ENCODE results near the gene HCN3.

HCN3 gene

DNA sequence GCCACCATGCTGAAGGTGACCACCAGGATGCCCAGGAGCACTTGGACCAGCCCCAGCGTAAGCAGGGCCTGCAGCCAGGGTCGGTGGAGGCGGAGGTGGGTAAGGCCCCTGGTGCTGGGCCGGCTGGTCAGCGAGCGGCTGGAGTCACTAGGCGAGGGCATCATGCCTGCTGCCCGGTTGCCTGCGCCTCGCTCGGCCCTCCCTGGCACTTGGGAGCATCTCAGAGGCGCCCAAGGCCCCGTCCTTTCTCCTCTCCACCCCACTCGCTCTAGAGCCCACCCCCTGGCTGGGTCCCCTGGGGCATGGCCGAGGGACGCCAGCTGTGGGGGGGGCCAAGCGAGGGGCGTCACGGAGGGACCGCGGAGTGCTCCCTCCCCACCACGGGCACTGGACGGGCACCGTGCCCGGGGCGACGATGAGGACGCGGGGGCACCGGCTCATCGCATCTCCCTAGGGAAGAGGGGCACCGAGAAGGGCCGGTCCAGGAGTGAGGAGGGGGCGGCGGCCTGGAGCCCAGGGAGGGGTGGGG, 22.5 kb upstream of the HCN3 start:
- no peak for DNase-seq

DNA sequence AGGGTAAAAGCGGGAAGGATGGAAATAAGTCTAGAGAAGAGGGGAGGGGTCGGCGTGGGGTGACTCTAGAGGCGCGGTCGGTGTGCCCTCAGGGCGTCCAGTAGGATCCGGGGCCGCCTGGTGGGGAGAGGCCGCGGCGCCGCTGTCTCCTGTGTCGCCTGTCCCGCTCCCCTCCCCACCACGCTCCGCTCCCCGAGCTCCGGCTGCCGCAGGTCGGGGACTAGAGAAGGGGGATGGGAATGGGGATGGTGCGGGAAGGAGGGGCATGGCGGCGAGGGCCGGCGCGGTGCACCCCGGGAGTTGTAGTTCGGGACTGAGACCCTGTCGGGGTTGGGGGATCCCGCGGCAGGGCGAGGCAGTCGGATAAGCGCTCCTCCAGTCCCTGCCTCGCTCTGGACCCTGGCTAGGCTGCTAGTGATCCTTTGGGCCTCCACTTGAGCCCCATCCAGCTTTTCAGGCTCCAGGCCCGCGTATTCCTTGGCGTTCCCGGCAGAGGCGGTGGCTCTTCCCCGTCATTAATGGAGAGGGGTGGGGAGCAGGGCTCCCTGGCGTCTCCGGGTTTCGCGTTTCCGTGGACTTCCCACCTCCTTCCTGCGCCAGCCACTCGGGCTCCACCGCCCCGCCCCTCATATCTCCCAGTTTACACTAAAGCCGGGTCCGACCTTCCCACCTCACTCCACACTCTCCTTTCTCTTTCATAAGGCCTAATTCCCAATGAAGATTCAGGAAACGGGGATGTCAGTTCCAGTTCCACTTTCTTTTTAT, 21.8 kb upstream of the HCN3 start, which contains the start of gene ENTREP3:
Gene ENTREP3 (minus strand): TSS at position 241 of the 765 bp plus-strand sequence. CDS start 606 bp downstream, outside the sequence.
- DNase-seq: peak; percentile 87

DNA sequence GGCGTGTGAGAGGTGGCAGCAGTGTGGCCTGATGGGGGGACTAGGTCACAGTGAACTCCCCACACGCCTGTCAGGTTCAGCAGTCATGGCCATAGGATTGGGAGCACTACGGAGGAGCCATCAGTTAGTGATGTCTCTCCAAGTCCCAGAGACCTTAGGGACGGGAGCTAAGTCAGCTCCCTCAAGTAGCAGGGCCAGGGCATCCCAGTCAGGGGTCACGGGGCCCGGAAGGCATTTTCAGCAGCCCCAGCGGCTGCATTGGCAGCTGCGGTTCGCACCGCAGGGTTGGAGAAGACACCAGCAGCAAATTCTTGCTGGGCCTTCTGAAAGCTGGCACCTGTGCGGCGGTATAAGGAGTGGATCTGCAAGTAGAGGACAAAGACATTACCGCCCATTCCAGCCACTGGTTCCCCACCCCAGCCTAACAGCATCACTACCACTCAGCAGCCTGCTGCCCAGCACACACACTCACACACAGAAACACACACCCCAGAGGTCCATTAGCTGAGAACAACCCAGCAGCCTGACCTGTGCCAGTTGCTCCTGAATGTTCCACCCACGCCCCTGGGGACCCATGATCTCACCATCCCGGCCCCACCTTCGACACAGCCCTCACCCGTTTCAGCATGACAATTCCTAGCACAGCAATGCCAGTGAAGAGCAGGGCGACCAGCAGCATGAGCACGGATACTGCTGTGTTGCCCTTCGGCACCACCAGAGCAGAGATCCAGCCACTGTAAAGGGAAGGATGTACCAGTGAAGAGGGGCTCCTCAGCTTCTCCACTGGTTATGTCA, 21.0 kb upstream of the HCN3 start:
- no peak for DNase-seq

DNA sequence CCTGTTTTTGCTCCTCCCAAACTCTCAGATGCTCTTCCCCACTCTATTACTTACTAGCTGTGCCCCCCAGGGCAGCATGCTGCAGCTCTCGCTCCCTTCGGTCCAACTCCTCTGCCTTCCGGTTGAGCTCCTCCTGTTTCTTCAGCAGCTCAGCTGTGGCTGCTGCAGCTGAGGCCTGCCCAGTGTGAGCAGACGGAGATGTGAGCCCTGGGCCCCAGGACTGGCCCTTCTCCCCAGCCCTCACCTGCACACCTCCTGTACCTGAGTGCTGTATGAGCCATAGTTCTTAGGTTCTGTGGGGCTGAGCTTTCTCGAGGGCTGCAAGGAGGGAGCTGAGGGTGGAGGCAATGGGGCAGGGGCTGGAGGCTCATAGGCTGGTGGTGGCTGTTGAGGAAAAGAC, 17.0 kb upstream of the HCN3 start:
- no peak for DNase-seq

DNA sequence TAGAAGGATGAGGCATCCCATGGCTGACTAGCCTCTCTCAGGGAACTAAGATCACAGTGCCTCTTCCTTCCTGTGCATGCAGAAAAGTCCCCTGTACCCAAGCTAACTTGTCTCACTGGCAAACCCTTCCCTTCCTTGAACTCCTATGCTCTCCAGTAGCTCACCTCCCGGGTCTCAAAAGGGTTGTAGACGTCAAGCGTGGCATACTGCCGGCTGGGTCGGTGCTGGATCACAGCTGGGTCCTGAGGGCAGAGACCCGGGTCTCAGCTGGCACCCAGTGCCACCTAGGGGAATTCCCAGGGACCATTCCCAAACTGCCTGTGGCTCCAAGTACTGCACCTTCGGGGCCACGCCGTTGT, 15.8 kb upstream of the HCN3 start:
- DNase-seq: no peak

DNA sequence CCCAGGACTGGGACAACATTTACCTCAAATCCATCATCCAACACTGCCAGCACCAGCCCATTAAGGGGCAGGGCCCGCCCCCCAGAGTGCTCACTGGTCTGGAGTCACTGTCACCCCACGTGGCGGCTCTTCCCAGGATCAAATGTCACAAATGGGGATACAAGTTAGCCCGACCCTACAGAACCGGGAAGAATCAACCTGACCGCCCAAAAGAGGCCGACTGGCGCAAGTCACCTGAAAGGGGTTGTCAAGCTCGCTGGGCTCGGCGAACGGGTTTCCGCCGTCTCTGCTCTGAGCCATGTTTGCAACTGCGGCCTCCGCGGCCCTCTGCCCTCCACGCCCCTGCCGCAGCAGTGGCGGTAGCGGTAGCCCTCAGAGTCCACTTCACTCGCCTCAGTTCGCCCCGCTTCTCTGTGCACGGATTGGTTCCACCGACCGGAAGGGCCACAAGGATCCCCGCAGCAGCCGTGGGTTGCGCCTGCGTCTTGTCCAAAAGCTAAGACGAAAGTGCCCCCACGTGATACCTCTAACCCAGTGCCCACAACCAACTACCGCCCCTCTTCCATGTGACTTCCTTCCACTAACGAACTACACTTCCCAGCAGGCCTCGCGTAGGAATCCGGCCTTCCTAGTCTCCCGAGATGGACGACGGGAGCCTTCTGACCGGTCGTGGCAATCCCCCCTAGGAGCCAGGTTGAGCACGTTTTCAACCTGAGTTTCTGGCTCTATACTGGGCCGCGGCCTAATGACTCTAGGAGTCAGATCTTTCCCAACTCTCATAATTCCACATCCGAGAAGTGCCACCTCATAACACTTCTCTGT, 15.2 kb upstream of the HCN3 start, which contains the start of gene SCAMP3:
Gene SCAMP3 (minus strand): TSS at position 509 of the 822 bp plus-strand sequence. CDS start 209 bp downstream, at position 300.
- peak; percentile 97 for DNase-seq

DNA sequence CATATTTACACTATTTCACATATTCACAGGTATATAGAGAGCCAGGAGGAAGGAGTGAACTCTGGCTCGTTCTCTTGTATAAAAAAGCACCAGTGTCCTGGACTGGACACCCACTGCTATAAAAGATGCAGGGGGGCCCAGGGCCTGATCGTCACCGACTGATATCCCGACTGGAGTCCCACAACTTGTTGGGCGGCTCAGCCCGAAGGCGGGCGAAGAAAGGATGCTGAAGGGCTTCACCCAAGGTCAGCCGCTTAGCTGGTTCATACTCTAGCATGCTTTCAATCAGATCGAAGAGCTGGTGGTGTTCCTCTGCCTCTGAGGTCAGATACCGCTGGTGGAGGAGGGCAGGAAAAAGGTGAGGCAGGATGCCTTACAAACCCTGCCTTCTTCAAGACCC, 14.2 kb upstream of the HCN3 start:
- DNase-seq: no peak

DNA sequence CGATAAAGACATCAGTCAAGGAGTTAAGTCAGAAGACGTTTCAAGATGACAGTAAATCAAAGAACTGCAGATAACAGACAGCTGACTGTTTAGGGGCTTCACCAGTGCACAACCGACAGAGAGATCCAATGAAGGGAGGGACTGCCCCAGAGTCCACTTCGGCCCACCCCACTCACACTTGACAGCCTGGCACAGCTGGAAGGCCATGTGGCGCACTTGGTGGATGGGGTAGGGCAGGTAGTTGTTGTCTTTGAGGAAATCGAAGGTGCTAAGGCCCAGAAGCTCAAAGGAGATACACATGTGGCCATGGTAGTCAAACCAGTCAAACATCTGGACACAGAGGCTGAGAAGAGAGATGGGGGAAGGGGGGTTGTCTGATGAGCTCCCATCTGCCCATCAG, 10.7 kb upstream of the HCN3 start:
- no peak for DNase-seq

DNA sequence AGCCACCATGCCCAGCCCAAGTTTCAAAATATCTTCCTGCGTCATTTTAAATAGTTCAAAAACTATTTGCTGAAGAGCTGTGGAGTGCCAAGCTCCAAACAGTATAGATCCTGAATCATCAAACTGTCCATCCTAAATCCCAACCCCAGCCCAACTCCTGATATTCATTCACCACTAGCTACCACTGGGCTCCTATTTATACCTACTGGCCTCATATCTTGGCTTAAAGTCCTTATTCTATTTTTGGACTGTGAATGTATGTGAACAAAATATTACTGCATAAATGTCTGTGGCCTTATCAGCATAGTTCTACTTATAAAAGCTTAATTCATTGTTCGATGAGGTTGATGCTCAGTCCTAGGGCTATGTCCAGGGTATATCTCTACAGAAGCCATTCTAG, 9.9 kb upstream of the HCN3 start:
- DNase-seq: no peak

DNA sequence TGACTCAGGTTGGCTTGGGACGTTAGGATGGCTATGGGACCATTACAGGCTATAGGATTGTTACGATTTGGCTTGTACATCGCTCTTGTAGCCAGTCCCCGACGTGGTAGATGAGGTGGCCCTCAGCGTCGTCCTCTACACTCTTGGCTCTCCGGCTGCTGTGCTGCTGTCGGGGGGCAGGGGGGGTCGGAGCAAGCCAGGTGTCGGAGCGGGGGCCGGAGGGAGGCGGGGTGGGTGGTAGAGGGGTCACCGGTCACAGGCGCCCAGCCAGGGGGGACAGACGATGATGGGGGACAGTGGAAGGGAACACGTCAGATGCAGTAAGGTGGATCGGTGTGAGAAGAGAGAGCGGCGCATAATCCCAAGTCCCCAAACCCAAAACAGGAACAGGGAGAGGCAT, 8.6 kb upstream of the HCN3 start:
- DNase-seq: no peak

DNA sequence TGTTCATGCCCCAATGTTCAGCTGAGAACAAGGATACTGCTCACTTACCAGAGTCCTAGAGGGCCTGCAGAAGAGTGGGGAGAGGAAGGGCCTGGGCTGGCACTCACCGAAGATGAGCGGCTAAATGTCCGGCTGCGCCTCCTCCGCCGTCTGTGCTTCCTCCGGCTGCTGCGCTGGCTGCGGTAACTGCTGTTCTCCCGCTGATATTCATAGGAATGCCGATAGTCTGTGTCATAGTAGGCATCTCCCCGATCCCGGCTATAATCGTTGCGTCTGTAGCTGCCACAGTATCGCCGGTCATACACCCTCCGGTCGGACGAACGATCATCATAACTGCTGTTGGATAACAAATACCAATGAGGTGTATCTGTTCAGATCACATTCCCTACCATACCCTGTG, 7.9 kb upstream of the HCN3 start:
- no peak for DNase-seq

DNA sequence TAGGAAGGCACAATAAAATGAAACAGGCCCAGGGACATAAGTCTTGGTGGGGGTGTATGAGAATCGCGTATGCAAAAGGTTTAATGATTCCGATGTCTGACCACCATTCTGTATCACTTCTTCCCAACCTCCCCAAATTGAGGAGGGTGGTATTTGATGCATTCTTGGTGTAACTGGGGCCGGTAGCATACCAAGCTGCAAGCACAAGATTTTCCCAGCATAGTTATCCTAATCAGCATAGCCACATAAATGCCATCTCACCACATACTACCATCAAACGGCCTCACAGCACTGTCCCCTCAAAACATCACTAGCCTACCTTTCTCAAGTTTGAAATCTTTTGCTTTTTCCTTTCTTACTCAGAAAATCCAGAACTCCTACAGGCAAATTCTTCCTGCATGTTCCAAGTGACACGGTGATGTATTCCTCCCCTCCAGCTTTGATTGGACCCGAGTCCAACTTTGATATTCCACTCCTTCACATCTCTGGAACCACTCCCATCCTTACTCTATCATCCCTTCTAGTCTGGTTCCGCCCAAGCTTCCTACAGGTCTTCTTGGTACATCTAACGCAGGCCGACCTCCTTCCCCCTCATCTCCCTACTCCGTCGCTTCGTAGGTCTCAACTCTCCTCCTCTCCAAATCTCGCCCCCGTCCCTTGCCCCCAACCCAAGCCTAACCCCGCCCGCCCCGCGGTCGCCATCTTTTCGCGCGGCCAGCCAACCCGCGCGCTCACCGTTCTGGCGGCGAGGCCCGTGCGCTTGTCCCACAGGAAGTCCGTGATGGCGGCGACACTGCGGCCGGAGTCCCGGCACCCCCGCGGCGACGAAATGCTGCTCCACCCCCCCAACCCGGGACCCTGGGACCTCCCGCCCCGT, 4.6 kb upstream of the HCN3 start:
- DNase-seq: no peak

DNA sequence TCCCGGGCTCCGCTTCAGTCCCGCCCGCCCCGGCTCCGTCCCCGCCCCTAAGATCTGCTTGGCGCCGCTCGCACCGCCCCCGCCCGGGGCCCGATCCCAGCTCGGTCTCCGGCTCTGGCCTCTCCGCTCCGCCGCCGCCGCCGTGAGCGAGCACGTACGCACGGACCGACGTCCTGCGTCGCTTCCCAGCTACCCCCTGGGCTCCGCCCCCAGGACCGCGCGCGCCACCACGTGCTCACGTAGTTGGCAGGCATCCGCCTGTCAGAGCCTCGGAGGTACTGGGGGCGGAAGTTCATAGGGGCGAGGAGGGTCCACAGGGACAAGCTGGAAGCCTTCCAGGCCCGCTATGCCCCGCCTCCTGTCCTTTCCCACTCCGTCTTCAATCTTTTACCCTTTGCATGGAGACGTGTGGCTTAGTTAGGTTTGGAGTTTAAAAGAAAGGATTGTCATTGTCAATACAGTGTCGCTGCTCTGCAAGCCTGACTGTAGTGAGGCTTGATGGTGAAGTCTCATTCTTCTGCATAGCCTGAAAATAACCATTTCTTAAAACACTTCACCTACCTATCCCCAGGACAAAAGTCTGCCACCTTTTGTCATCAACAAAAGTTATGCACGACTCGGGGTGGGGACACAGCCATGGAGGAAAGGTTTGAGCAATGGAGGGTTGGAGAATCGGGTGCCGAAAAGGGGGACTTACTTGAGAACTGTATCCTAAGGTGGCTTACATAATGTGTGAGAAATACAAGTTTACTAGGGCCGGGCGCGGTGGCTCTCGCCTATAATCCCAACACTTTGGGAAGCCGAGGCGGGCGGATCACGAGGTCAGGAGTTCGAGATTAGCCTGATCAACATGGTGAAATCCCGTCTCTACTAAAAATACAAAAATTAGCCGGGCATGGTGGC, 3.7 kb upstream of the HCN3 start, which contains the start of gene CLK2:
Gene CLK2 (minus strand): TSS at position 162 of the 903 bp plus-strand sequence. CDS start 2,527 bp downstream, outside the sequence.
- DNase-seq: peak; percentile 99

DNA sequence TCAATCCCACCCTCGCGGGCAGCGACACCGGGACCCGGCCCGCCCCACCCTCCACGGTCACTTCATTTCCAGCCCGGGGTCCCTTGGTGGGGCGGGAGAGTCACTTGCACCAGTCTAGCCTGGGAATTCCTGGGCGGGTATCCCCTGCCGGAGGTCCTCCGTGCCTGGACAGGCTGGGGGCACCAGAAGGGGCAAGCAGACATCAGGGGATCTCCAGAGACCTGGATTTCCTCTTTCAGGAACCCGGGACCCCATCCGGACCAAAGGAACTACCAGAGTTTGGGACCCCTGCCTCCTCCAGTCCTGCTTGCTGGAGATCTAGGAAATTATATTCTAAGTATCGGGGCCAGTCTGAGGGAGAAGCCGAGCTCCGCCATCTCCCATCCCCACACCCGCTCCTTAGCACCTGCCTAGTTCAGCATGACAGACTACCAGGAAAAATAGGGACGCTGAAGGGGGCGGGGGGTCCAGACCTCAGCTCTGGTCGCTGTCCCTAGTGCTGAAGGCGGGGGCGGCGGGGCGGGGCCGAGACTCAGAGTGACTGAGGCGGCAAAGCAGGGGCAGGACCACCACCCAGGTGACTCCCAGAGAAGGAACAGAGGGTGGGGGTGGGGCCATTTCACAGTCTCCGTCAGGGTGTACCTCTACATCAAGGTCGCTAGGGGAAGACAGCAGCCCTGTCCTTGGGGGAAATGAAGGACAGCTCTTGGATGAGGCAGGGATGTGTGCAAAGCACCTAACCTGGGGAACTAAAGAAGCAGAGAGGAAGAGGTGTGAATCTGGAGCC, 832 bp downstream of the HCN3 start:
- DNase-seq: peak; percentile 77

DNA sequence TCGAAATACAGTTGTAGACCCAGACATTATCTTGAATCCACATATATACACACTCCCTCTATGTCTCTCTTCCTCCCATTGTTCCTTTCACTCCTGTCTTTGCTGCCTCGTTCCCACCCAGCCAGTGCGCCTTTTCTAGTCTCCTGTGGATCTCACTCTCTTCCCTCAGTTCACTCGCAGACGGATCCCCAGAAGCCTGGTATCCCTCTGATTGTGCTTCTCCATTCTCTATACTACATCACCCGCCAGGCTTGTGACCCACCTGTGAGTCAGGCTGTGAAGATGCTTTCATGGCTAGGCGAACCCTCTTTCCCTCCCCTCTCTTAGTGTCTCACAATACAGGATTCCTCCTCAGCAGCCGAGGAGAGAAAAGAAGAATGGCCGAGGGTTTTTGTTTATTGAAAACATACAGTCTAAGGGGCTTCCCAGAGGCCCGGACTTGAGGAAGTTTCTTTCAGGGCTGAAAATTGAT, 1.5 kb downstream of the HCN3 start:
- DNase-seq: no peak

DNA sequence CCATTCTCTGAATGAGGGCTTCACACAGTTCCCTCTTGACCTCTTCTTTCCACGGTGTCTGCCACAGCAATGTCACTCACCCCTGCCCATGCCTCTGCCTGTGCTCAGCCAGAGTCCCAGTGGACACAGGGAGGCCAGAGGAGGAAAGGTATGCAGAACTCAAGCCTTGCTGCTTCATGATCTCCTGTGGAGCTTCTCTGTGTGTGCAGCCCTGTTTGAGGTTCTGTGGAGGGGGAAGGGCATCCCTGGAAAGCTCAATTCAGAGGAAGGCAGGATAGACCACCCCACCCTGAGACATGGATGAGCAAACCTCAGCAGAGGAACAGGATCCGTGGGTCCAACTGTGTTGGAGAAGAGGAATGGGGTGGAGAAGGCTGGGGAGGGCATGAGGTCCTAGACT, 2.0 kb downstream of the HCN3 start:
- DNase-seq: no peak

DNA sequence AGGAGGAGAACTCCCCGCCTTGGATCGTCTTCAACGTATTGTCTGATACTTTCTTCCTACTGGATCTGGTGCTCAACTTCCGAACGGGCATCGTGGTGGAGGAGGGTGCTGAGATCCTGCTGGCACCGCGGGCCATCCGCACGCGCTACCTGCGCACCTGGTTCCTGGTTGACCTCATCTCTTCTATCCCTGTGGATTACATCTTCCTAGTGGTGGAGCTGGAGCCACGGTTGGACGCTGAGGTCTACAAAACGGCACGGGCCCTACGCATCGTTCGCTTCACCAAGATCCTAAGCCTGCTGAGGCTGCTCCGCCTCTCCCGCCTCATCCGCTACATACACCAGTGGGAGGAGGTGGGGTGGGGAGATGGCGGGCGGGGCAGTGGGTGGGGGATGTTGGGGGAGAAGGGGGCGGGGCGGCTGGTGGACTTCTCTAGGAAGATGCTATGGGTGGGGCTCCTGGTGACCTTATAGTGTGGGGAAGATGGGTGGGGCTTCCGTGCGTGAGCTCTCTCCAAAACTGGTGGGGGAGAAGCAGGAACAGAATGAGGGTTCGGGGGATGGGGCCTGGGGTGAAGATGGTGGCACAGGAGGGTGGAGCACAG, 5.3 kb downstream of the HCN3 start:
- no peak for DNase-seq

DNA sequence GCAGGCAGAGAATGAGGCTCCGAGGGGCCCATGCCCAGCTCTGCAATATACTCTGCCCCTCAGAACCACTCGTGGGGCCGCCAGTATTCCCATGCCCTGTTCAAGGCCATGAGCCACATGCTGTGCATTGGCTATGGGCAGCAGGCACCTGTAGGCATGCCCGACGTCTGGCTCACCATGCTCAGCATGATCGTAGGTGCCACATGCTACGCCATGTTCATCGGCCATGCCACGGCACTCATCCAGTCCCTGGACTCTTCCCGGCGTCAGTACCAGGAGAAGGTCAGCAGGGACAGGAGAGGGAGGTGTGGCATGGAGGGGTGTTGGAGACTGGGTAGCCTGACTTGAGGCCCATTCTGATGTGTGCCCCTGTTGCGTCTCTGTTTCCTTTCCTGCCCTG, 7.2 kb downstream of the HCN3 start:
- DNase-seq: no peak

DNA sequence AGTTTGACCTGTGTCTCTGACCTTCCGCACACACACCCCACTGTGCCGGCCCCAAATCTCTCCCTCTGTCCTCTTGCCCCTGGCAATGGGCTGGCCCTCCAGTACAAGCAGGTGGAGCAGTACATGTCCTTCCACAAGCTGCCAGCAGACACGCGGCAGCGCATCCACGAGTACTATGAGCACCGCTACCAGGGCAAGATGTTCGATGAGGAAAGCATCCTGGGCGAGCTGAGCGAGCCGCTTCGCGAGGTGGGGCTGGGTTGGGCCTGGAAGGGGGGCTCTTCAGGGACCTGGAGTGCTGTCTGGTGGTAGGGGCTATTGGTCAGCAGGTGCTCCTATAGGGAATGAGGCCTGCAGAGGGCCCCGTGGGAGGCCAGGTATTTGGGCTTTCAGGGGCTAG, 7.8 kb downstream of the HCN3 start:
- DNase-seq: no peak
